KMS-11 (cell line): ENCODE measurements around the gene HOXD9.
A peak's percentile ranks its signal among the peaks of the same experiment; 100 is the strongest.

Experiments
- H2AFZ ChIP-seq: fragments of 200-600 bp; sonication (generic); 2 replicates; pipeline ENCODE4 v1.6.1; 2016; ENCODE audit warnings: antibody characterized with exemption, mixed run types, low read depth
- H3K27ac ChIP-seq: fragments of 200-600 bp; sonication (generic); 2 replicates; pipeline ENCODE4 v1.6.1; 2016; ENCODE audit warnings: mild to moderate bottlenecking, mixed run types
- H3K27me3 ChIP-seq: fragments of 200-600 bp; sonication (generic); 2 replicates; pipeline ENCODE4 v1.6.1; 2017; ENCODE audit warnings: mild to moderate bottlenecking, low read depth, mixed run types, moderate library complexity; ENCODE audit not compliant: insufficient read depth
- H3K36me3 ChIP-seq: fragments of 200-600 bp; sonication (generic); 2 replicates; pipeline ENCODE4 v1.6.1; 2017; ENCODE audit warnings: mild to moderate bottlenecking, mixed run types; ENCODE audit not compliant: insufficient read depth
- H3K4me1 ChIP-seq: fragments of 200-600 bp; sonication (generic); 2 replicates; pipeline ENCODE4 v1.6.1; 2016; ENCODE audit warnings: mild to moderate bottlenecking, low read depth, mixed run types; ENCODE audit not compliant: poor library complexity, severe bottlenecking
- H3K4me2 ChIP-seq: fragments of 200-600 bp; sonication (generic); 2 replicates; pipeline ENCODE4 v1.7.0; 2016; ENCODE audit warnings: mild to moderate bottlenecking, mixed run types
- H3K4me3 ChIP-seq: fragments of 200-600 bp; sonication (generic); IDR thresholded peaks from 2 replicates; pipeline ENCODE4 v1.6.1; 2017; ENCODE audit warnings: low read depth, low read length, mixed read lengths; ENCODE audit not compliant: insufficient read depth
- H3K79me2 ChIP-seq: fragments of 200-600 bp; sonication (generic); 2 replicates; pipeline ENCODE4 v1.6.1; 2016; ENCODE audit warnings: low read depth, mixed run types; ENCODE audit not compliant: insufficient read depth
- H3K9ac ChIP-seq: fragments of 200-600 bp; sonication (generic); 2 replicates; pipeline ENCODE4 v1.6.1; 2016; ENCODE audit warnings: mild to moderate bottlenecking, mixed run types
- H4K20me1 ChIP-seq: fragments of 200-600 bp; sonication (generic); 2 replicates; pipeline ENCODE4 v1.6.1; 2016; ENCODE audit warnings: mild to moderate bottlenecking, mixed run types; ENCODE audit not compliant: insufficient read depth
- CTCF ChIP-seq: fragments of 200-600 bp; sonication (generic); conservative IDR thresholded peaks from 2 replicates; pipeline ENCODE4 v1.6.1; 2017; ENCODE audit warnings: low read depth, mild to moderate bottlenecking, antibody characterized with exemption, low read length, moderate library complexity, mixed read lengths

HOXD9 gene

GRCh38 chr2:176088048-176088936 is 34.2 kb upstream of the HOXD9 start:
- peak; percentile 69 for TF ChIP-seq CTCF
- Histone ChIP-seq H3K27me3 (no peaks in the 10 kb centered on the region), H3K36me3 (no peaks in the 10 kb centered on the region), H3K27ac (no peak overlapping the region), H3K4me3 (no peak overlapping the region), H3K9ac (no peak overlapping the region), H3K4me2 (no peak overlapping the region; the same call in 1 of the 2 replicates), H3K79me2 (no peaks in the 10 kb centered on the region), H4K20me1 (no peaks in the 10 kb centered on the region), H2AFZ (peak overlapping the region; percentile 54), H3K4me1 (no peaks in the 10 kb centered on the region)

- Histone ChIP-seq H3K27ac (no peak overlapping the region), H3K9ac (no peak overlapping the region), H3K4me1 (no peaks in the 10 kb centered on the region), H3K4me2 (no peak overlapping the region), H4K20me1 (no peaks in the 10 kb centered on the region), H3K27me3 (no peaks in the 10 kb centered on the region), H3K36me3 (no peaks in the 10 kb centered on the region), H3K79me2 (no peaks in the 10 kb centered on the region), H2AFZ (no peak overlapping the region), H3K4me3 (no peak overlapping the region)
- TF ChIP-seq CTCF, result no peak
Observed at GRCh38 chr2:176088937-176089842, 33.3 kb upstream of the HOXD9 start.

- TF ChIP-seq CTCF, result no peak
- H3K27ac ChIP-seq, result no peak overlapping the region
- no peaks in the 10 kb centered on the region for H3K27me3 ChIP-seq
- H3K79me2 ChIP-seq, result no peaks in the 10 kb centered on the region
- H3K4me3 ChIP-seq, result no peak overlapping the region
- H2AFZ ChIP-seq, result no peak overlapping the region
- H3K36me3 ChIP-seq, result no peaks in the 10 kb centered on the region
- H4K20me1 ChIP-seq, result no peaks in the 10 kb centered on the region
- no peaks in the 10 kb centered on the region for H3K4me1 ChIP-seq
- no peak overlapping the region for H3K9ac ChIP-seq
- no peak overlapping the region for H3K4me2 ChIP-seq
Observed at GRCh38 chr2:176089843-176090395, 32.6 kb upstream of the HOXD9 start.

- Histone ChIP-seq H3K27me3 (no peaks in the 10 kb centered on the region), H2AFZ (no peak overlapping the region), H4K20me1 (no peaks in the 10 kb centered on the region), H3K27ac (no peak overlapping the region), H3K4me1 (peaks cover 5% of the 10 kb centered on the region), H3K4me3 (no peak overlapping the region), H3K9ac (no peak overlapping the region), H3K79me2 (no peaks in the 10 kb centered on the region), H3K36me3 (no peaks in the 10 kb centered on the region), H3K4me2 (no peak overlapping the region)
- no peak for TF ChIP-seq CTCF
Observed at GRCh38 chr2:176090862-176091261, 31.7 kb upstream of the HOXD9 start.
